ENCODE results near the gene DBH.
"Not testable (repeated sequence)": the region's sequence is repeated elsewhere in the genome, so short reads cannot be mapped to it uniquely, and the experiment has no call there.

Gene DBH

DNA sequence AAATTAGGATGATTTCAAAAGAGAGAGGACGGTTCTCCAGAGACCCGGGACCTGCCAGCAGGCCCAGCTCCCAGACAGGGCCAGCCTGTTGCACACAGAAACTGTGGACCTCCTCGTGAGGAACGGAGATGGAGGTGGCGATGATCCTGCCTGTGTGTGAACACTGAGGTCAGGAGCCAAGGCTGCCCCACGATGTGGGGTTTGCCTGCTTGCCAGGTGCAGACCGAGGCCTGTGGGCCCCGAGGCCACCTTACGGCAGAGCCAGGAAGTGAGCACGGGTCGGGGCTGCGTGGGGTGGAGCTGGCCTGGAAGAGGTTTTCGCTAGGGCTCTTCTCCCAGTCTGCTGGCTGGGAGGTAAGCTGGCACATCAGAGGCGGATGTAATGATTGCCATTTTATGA is 31.3 kb upstream of the DBH start:
- no peak for DNase-seq

DNA sequence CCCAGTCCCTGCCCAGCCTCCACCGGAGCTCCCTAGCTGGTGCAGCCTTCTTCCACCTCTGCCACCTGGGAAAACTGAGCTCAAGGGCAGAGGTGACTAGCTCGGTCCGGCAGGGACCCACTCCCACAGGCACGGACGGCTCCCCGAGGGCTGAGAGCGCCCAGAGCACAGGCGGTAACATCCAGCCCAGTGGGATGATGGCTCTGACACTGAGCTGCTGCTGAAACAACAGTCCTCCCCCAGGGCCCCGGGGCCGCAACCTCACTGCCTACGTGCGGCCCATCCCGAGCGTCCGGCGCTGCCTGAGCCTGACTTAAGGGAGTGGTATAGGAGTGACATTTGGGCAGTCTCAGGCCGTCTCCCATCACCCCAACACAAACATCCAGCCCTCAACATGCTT is 30.7 kb upstream of the DBH start:
- DNase-seq, result no peak

DNA sequence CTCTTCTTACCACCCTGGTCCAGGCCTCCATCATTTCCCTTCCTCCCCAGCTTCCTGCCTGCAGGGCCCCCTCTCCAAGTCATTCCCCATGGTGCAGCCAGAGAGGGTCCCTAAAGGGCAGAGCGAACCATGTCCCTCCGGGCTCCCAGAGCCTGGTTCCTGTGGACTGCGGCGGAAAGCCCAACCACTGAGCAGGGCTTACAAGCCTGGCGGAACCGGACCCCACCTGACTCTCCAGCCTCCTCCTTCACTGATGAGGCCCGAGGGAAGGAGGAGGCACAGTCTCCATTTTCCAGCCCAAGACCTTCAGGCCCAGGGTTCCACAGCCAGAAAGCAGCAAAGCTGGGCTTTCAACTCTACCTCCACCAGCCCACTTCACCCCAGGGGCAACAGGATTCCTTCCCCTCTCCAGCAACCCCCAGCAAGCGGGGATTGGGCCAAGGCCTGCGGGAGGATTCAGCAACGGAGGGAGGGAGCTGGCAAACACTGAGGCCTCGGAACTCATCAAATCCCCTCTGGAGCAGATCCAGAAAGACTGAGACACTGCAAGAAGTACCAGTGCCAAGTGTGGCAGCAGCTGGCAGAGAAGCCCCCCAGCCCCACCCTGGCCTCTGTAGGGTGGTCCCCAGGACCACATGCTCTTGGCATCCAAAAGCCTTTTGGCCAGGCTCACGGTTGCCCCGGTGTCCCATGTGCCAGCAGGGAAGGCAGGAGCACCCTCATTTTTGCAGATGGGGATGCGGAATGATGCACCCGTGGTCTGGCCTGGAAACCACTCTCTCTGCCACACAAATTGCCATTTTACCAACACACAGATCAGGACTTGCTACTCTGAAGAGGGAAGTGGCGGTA is 30.1 kb upstream of the DBH start:
- DNase-seq, result no peak

DNA sequence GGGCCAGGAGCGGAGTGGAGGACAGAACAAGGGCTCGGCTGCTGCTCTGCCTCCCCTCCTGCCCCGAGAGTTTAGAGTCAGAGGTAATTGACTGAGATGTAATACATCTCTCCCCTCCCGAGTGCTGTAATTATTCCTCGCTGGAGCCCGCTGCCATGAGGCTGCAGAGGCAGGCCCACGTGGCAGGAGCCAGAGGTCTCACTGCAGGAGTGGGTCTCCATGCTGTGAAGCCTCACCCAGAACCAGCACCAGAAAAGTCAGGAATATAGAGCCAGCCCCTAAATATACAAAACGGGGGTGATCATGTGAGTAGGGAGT is 29.5 kb upstream of the DBH start:
- no peak for DNase-seq

DNA sequence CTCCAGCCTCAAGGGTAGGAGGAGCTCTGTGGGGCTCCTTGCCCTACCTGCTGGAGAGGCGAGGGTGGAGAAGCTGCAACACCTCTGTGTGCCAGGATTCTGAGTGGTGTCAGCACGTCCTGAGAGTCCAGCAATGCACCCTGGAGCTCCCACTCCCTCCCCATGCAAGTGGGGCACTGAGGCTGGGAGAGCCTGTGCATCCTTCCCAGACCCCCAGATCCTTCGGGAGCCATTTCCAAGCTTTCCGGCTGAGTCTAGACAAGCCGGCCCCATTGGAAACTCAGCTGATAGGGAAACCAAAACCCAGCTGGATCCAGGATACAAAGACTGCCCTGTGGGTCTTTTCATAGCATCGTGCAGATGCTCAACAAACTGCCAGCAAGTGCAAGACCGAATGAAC is 28.8 kb upstream of the DBH start:
- DNase-seq, result no peak

DNA sequence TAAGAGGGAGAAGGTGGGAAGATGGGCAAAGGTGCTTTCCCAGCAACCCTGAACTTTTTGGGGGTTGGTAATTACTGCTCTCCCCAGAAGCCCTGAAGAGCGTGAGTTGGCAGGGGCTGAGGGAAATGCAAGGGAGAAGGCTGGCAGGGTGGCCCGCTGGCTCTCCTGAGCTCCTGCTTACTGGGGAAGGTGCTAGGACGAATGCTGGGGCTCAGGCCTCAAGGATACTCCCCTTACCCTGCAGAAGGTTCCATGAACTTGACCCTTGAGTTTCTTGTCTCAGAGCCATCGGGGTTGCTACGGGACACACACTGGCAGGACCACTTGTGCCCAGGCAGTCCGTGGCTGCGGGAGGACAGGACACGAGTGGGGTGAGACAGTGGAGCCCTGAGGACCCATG is 28.2 kb upstream of the DBH start:
- DNase-seq, result no peak

DNA sequence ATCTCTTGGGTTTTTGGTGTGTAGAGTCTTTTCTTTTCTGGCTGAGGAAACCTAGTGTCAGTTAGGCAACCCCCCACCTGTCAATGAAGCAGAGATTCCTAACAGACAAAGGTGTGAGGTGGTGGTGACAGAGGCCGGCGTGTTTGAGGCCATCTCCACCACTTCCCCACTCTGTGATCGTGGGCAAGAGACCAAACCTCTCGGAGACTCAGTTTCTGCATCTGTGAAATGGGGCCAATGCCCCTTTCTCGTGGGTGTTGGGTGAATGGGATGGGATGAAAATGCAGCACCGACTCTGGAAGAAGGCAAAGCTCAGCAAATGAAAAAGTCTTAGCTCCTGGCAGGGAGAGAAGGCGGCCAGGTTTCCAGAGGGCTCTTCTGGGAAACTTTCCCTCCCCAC is 27.8 kb upstream of the DBH start:
- DNase-seq, result no peak

DNA sequence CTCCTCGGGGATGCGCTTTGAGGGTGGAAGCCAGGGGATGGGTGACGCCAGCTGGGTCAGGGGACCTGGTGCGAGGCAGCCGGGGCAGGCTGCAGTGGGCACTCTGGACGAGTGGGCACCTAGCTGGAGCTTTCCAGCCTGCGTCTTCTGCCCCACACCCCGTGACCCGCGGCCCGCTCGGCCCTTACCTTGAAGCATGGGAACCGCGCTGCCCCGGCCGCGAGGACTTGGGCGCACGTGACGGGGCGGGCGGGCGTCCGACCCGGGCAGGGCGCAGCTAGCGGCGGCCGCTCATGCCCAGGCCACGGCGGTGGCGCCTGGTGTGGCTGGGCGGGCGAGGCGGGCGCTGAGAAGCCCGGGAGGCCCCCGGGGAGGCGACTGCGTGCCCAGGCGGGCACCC is 27.3 kb upstream of the DBH start:
- DNase-seq, result no peak

DNA sequence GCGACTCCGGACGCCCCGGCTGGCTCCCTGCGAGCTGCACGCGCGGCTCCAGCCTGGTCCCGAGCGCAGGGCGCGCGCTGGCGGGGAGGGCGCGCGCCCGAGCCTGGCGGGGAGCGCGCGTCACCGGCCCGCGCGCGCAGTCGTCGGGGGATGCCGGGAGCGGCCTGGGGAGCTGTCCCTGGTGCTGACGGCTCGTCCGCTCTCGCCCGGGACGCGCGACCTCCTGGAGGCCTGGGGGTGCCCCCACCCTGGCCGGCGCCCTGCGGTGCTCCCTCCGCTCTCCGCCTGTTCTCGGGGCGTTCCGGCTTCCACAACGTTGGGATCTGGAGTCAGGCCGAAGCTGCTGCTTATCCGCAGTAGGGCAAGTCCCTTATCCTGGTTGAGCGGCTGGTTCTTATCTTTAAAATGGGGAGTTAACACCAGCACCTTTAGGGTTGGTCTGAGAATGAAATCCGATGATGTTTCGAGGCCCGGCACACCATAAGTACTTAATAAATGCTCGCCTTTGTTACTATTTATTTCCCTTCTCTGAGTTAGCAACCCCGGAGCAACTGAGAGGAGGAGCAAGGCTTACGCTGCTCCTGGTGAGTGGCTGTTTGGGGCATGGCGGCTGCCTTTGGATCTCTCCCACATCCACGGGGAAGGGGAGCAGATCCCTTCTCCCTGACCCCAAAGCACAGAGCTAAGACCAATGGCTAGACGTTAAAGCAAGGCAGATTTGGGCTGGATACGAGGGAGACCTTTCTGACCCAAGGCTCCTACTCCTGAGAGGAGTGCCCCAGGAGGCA is 26.7 kb upstream of the DBH start, which contains the start of gene FAM163B:
FAM163B (minus strand) TSS at position 79 of the 788 bp plus-strand sequence. CDS start 29,166 bp downstream, outside the sequence.
- peak; percentile 50 for DNase-seq

DNA sequence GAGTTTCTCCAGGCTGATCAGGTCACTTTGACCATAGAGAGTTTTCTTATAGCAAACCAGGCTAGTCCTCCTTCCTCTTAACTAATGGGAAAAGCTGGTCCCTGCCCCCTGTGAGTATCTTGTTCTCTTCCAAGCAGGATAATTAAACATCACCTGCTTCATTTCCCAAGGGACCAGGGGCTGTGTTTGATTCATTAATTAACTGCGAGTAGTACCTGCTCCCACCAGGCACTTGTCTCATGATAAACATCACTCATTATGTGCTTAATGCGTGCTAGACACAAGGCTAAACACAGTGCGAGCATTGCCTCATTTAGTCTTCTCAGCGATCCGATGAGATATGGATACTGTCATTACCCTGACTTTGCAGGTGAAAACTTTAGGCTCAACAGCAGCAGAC is 25.3 kb upstream of the DBH start:
- no peak for DNase-seq

DNA sequence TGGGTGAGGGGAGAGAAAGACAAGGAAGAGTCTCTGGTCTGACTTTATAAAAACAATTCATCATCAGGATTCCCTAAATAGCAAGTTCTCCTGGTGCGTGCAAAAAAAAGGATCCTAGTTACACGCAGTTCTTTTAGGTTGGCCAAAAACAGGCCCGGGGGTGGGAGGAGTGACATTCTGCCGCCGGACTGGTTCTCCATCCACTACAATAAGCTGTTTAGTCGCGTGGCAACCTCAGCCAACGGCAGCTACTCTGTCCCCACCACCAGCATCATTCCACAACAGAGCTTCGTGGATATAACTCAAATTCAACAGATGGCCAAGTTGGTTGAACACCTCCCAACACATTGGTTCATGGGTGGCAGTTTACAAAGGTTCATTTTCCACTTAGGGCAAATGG is 24.1 kb upstream of the DBH start:
- no peak for DNase-seq

DNA sequence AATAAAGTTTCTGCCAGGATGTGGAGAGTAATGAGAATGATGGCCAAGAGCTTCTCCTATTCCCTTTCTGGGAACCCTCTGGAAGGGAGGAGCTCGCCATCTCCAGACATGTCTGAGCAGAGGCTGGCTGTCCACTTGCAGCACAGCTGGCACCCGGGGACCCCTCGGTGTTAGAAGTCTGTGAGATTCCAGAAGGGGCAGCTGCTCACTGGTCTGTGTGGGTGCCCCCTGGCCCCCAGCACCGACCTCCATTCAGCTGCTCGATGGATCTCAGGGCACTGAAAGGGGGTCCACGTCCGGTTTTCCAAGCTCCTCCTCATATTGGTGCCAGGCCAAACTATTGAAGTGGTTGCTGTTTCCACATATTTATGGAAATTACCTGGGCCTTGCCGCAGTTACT is 23.3 kb upstream of the DBH start:
- DNase-seq, result no peak

DNA sequence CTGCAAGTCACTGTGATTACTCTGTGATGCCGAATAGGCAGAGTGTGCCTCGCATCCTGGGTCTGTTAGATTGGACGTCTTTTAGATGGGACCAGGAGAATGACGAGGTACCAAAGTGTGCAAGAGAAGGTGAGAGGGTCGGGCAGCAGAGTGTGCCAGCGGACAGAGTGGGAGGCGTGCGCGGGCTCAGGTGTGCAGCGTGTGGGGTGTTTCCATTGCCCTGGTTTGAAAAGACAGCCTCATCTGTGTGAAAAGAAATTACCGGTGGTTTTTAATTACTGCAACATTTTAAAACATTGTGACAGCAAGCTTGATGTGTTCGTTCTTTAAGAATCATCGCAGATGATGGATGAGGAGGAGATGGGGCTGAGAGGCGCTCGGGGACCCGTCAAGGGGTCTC is 22.7 kb upstream of the DBH start:
- no peak for DNase-seq

DNA sequence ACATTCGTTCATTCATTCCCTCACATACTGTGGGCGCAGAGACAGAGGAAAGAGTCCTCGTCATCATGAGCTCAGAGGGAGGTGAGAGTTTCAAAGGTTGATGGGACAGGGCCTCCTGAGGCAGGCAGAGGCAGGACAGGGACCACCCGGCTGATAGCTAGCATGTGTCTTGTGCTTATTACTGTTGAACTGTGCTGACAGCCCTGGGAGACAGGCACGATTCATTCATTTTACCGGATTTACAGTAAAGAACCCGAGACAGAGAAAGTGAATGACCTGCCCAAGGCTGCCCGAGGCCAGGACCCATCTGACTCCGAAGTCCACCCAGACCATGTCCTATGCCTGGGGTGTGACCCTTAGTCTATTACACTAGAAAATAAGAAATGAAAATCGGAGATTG is 22.1 kb upstream of the DBH start:
- DNase-seq, result no peak

DNA sequence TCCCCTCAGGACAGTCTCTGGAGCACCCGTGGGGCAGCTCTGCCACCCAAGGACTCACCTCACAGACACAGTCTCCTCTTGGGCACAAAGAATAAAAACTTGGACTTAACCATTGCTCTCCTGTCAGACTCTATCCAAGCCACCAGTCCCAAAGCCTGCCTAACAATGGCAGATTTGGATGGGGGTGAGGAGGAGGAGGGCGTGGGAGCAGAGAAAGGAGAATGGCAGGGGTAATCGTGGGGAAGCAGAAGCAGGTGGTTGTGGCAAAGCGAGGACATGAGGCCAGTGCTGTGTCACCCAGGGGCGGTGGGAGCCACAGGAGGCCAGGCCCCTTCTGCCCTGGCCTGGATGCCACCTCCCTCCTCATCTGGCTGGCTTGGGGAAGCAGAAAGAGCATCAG is 21.5 kb upstream of the DBH start:
- no peak for DNase-seq

DNA sequence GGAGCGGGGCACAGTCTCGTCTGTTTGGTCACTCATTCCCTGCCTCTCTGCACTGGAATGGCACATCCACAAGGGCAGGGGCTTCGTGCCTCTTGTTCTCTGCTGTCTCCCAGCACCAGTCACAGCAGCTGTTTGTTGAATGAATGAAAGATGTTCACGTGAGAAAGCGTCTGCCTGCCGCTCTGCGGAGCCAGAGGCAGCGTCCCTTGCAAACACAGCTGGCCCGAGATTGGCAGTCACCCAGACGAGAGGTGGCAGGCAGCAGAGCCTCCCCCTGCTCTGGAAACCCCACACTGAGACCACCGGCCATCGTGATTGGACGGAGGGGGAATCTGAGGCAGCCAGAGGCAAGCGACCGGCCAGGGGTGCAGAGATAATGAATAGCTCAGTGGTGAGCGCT is 21.0 kb upstream of the DBH start:
- DNase-seq, result no peak

DNA sequence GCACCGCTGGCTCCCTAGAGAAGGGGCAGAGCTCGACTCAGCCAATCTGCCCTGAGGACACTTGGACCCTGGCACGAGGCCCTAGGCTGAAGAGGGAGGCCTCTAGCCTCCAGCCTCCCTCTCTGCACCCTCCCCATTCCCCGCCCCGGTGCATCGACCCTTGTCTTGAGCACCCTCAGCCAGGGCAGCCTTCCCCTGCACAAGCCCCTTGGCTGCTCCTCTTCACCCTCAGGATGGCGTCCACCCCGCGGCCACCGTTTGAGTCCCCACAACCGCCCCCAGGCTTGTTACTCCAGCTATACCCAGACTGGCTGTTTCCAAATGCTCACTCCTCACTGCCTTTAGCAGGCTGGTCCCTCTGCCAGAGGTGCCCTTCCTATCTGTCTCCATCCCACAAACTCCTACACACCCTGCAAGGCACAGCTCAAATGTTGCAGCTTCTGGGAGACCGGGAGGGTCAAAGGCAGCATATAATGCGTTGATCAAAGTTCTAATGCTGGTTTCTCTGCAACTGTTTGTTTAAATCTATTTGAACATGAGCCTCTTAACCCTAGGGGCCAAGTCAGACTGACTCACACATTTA is 20.5 kb upstream of the DBH start:
- no peak for DNase-seq

DNA sequence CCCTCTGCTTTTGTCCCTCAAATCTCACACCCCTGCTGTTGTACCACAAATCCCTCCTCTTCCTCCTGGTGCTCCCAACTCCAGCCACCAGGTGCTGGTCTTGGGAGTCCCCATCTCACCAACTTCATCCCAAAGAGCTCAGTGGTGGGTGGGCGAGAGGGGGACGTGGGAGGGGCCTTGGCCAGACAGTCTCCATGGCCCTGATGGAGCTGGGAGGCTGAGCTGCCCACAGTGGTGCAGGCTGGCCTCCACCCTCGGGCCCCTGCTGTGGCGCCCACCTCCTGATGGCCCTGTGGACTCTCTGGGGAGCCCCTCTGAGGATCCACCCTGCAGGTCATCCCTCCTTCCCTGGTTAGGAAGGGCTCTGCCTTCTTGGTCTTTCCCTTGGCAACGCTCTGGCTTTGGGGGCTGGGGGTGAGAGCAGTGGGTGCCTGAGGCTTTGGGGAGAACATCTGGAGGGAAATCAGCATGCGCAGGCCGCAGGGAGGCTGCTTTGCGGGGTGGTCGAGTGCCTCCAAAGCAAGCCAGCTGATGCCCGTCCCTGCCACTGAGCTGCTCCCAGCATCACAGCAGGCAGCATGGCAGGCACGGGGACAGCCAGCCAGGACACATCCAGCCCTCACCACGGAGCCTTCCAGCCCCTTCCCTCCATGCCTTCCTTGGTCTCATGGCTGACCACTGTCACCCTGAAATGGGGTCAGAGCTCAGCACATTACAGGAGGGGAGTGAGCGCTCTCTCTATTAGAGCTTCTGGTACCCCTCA is 19.3 kb upstream of the DBH start:
- no peak for DNase-seq

DNA sequence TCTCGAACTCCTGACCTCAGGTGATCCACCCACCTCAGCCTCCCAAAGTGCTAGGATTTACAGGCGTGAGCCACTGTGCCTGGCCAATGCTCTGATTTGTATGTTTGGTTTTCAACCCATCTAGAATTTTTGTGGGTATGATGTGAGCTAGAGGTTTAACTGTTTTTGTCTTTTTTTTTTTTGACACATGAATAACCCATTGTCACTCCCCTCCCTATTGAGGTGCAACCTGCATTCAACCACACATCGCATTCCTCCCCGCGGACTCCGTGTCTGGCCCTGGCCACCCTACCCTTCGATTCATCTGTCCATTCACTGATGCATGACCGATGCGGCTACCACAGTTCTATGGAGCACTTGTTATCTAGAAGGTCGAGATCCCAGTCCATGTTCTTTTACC is 17.4 kb upstream of the DBH start:
- DNase-seq, result no peak

DNA sequence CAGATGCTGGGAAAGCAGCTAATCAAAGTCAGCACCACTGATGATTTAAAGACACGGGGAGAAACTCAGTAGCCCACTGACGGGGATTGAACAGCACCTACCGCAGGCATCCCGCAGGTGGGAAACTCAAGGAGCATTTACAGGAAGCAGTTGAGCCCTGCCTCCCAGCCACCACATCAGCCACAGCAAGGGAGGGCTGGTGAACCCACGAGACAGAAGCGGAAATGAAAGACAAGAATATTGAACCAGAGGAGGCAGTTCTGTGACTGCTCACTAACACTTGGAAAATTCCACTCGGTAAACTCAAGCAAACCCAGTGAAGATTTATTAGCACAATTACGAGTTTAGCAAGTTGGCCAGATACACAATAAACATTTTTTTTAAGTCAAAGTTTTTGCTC is 16.4 kb upstream of the DBH start:
- DNase-seq, result peak; percentile 25

DNA sequence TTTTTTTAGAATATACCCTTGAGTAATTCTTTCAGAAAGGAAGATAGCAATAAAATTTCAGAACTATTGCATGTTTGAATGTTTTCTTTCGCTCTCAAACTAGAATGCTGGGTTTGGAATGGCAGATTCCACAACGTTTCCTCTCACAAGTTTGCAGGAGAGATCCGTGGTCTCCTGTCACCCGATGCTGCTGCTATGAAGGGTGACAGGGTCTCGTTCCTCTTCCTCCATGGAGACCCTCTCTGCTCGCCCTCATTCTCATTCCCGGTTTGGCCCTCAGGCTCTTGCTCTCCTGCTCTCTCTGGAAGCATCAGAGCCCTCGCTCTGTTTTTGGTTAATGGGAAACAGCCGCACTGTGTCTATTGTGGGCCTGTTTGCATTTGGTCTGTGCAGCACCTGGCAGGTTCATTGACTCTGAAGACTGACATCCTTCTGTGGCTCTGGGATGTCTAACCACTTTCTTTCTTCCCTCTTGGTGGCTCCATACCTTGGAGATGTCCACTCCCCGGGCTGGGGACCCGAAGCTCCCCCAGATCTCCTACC is 14.4 kb upstream of the DBH start:
- no peak for DNase-seq

DNA sequence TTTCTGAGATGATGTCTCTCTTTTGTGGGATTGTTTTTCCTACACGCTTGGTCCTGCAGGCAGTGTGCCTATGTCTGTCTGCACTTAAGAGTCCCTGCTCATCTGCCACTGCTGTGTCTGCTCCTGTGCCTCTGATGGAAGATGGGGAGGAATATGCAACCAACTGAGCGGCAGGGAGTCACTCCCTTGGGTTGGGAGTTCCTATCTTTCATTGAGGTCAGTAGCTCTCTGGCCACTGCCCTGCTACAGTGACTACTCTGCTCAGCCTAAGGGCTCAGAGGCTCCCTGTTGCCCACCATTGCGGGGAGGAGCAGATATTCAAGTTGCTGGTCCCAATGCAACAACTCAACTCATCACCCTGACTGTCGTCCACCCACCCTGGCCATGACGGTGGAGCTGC is 13.6 kb upstream of the DBH start:
- DNase-seq, result no peak

DNA sequence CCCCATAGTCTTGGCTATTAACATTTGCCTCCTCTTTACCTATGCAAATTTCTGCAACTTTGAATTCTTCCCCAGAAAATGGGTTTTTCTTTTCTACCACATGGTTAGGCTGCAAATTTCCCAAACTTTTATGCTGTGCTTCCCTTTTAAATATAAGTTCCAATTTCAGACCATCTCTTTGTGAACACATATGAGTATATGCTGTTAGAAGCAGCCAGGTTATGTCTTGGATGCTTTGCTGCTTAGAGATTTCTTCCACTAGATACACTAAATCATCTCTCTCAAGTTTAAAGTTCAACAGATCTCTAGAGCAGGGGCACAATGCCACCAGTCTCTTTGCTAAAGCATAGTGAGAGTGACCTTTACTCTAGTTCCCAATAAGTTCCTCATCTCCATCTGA is 10.2 kb upstream of the DBH start:
- DNase-seq, result not testable (repeated sequence)

Measured in activated naive CD4-positive, alpha-beta T cell treated with anti-CD3 and anti-CD28 coated beads, Interleukin-2, amount 50 U/mL, for 16 hours (primary cell).